NCI-H510A treated with DMSO at 0.1 percent for 48 hours (cell line): Measurements from ENCODE around the gene DND1.
"Not testable (repeated sequence)": the region's sequence is repeated elsewhere in the genome, so short reads cannot be mapped to it uniquely, and the experiment has no call there.

Source experiments
- DNase-seq: peaks from one replicate; lab custom pipeline; 2025; lab: John Stamatoyannopoulos, UW

The DND1 gene

DNA sequence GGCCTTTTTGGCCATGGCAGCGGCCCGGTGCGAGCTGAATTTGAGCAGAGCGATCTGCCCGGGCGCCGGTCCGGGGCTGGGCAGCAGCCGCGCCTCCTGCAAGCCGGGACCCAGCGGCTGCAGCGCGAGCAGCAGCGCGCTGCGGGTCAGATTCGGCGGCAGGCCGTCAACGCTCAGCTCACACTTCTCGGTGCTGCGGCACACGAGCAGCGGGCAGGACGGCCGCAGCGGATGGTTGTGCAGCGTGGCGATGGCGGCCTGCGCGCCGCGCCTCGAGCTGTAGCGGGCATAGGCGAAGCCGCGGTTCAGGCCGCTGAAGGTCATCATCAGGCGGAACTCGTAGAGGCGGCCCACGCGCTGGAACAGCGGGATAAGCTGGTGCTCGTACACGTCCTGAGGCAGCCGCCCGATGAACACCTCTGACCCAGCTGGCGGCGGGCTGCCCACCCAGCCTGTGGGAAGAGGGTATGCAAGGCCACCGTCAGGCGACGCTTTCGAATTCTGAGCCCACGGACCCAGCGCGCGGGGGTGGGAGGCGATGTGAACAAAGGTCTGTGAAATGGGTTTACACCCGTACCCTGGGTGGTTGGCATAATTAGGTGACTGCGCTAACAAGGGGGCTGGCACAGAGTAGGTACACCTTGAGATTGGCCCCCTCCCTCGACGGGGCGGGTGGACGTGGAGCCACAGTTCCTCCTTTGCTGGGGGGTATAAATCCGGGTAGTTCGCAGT is 755 bp downstream of the DND1 start:
- peak; percentile 4 for DNase-seq

GRCh38 chr5:140671472-140672125 is 1.8 kb downstream of the DND1 start:
- no peak for DNase-seq

- DNase-seq, result not testable (repeated sequence)
These were observed 2.3 kb downstream of the DND1 start for GRCh38 chr5:140671035-140671434.

DNA sequence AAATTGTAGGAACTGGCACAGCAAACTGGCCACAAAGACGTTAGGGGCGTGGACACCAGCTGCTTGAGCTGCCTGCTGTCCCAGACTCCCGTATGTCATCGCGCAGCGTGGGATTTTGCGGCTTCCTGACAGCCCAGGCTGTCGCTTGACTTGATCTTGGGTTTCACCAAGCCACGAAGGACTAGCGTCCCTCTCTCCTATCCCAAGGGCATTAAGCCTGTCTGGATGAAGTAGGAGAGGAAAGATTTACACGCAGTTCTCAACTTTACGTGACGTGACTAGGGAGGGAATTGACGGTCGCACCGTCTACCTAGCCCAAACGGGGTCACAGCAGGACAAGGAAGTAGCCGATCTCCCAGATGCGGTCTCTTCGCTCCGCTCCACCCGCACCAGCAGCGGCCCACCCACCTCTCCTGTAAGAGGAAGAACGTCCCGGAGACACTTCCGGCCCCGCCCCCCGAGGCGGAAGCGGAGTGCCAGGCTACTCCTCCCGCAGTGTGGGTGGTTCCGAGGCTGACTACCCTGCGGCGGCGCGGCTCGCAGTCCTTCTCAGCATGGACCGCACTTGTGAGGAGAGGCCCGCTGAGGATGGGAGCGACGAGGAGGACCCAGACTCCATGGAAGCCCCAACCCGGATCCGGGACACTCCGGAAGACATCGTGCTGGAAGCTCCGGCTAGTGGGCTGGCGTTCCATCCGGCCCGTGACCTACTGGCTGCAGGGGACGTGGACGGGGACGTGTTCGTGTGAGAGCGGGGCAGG is 8.8 kb downstream of the DND1 start, which contains the start of gene WDR55:
WDR55 (plus strand) TSS at position 546 of the 761 bp plus-strand sequence; CDS start at position 555, 9 bp downstream.
- peak; percentile 80 for DNase-seq

DNA sequence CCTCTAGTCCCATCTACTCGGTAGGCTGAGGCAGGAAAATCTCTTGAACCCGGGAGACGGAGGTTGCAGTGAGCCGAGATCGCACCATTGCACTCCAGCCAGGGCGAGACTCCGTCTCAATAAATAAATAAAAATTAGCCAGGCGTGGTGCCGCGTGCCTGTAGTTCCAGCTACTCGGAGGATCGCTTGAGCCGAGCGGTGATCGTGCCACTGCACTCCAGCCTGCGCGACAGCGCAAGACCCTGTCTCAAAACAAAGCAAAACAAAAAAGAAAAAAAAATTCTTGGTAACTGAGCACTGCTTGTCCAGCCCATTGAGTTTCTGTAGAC is 9.4 kb downstream of the DND1 start:
- DNase-seq, result no peak

DNA sequence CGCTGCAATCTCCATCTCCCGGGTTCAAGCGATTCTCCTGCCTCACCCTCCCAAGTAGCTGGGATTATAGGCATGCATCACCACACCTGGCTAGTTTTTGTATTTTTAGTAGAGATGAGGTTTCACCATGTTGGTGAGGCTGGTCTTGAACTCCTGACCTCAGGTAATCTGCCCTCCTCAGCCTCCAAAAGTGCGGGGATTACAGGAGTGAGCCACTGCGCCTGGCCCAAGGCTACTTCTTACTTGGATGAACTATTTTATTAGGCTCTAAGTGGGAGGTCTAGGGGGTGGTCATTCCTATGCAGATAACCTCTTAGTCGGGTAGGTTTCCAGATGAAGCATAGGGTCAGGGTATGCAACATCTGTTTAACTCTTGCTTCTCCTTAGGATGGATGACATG is 13.0 kb downstream of the DND1 start:
- DNase-seq, result not testable (repeated sequence)

- DNase-seq, result no peak
These were observed 14.5 kb downstream of the DND1 start for GRCh38 chr5:140658870-140659269.

DNA sequence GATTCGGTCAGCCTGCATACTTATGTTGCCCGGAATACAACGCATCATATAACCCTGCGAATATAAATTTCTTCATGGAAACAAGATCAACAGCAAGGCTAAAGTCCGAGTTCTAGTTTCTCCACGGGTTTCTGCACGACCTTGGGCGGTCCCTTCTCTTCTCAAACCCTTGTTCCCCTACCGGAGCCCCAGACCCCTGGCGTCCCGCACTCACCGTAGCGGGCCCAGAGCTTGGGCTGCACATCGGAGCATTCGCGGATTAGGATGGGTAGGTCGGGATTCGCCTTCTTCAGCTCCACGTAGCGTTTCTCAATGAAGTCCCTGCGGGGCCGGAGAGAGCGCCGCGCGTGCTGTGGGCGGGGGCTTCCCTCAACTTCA is 26.3 kb downstream of the DND1 start:
- no peak for DNase-seq

- DNase-seq, result no peak
These were observed 30.7 kb downstream of the DND1 start for GRCh38 chr5:140642718-140643117.

GRCh38 chr5:140641716-140642115 is 31.7 kb downstream of the DND1 start:
- DNase-seq, result no peak

DNA sequence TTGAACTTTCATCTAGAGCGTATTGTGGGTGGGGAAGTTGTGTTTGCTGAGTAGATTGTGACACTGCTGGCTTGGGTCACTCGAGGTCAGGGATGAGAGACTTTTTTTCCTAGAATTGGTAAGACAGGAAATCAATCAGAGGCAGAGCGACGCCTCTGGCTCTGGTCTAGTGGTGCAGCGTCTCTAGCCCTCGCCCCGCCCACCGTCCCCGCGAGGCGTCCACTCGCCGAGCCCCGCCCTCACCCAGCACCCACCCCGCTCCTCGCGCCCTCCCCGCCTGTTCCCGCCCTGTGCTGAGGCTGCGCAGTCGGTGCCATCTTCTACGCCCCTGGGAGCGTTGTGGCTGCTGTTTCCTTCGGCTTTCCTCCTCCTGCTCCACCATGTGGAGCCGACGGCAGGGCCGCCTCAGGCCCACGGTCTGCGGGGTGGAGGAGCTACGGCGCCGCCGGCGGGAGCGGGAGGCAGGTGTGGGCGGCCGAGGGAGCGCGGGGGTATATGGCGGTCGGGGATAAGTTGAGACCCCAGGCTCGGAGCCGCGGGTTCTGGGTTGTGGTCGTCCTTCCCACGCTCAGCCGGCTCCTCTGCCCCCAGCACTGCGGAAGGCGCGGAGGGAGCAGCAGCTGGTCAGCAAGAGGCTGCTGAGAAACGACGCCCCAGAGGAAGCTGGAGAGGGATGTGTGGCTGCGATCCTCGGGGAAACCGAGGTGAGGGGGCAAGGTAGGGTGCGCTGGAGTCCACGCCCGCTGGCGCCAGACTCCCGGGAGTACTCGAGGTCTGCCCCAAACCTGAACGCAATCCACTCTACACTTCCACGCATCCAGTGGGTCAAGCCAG is 34.0 kb downstream of the DND1 start, which contains the start of gene TMCO6:
TMCO6 (plus strand) TSS at position 304 of the 834 bp plus-strand sequence; CDS start at position 381, 77 bp downstream.
- DNase-seq, result peak; percentile 82

GRCh38 chr5:140638898-140639147 is 34.6 kb downstream of the DND1 start:
- not testable (repeated sequence) for DNase-seq

- DNase-seq, result no peak
These were observed 35.8 kb downstream of the DND1 start for GRCh38 chr5:140637371-140638100.

GRCh38 chr5:140635291-140636257 is 37.8 kb downstream of the DND1 start:
- DNase-seq, result no peak

- no peak for DNase-seq
These were observed 39.3 kb downstream of the DND1 start for GRCh38 chr5:140634103-140634502.

- no peak for DNase-seq
These were observed 39.9 kb downstream of the DND1 start for GRCh38 chr5:140633501-140633900.

- no peak for DNase-seq
These were observed 40.3 kb downstream of the DND1 start, which contains the start of gene CD14 for GRCh38 chr5:140633021-140633471. CD14 (minus strand) TSS chr5:140633175; CDS start chr5:140633071, 104 bp downstream.

DNA sequence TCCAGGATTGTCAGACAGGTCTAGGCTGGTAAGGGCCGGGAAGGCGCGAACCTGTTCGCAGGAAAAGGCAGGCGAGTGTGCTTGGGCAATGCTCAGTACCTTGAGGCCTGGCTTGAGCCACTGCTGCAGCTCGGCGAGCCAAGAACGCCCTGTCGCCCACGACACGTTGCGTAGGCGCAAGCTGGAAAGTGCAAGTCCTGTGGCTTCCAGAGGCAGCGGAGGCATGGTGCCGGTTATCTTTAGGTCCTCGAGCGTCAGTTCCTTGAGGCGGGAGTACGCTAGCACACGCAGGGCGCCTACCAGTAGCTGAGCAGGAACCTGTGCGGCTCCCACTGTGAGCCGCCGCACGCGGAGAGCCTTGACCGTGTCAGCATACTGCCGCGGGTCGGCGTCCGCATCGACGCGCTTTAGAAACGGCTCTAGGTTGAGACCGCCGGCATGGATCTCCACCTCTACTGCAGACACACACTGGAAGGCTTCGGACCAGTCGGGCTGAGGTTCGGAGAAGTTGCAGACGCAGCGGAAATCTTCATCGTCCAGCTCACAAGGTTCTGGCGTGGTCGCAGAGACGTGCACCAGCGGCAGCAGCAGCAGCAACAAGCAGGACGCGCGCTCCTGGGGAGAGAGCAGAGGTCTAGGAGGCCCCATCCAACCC is 40.9 kb downstream of the DND1 start:
- DNase-seq, result no peak

DNA sequence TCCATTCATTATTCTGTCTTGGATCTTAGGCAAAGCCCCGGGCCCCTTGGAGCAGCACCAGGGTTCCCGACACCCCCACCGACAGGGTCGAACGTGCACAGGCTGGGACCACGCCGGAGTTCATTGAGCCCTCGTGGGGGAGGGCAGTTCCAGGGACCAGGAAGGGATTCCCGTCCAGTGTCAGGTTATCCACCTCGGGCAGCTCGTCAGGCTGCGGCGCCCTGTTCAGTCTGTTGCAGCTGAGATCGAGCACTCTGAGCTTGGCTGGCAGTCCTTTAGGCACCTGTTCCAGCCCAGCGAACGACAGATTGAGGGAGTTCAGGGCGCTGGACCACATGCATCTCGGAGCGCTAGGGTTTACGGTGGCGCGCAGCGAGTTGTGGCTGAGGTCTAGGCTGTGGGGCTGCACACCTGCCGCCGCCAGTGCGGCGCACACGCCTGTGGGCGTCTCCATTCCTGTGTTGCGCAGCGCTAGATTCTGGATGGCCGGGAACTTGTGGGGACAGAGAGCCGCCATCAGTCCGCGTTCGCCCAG is 41.5 kb downstream of the DND1 start:
- DNase-seq, result no peak
